Body of pancreas (tissue), 4 donors: Measurements from ENCODE around the gene GIGYF1. TPM values are rescaled to one million over a fixed set of nuclear protein-coding genes. Genes with fewer than 3 reads are reported as not detected.

Experiments used
- ATAC-seq: fragments of 150-250 bp; one replicate; pipeline ENCODE4 v1.9.1; 2016
- DNase-seq, 4 donors: peaks; one replicate each; pipeline ENCODE4 v3.0.0-alpha.2; 2019
- H3K27ac ChIP-seq, 4 donors: fragments of 200-600 bp; sonication (generic); 1 replicate in 3 of 4; 2 replicates in 1 of 4; pipeline versions ENCODE4 v1.5.1 to v1.6.1; 2016 to 2019; ENCODE audit warnings: mild to moderate bottlenecking in 1 of 4, mixed read lengths in 1 of 4, moderate library complexity in 1 of 4
- H3K27me3 ChIP-seq, 2 donors: fragments of 200-600 bp; sonication (generic); one replicate each; pipeline ENCODE4 v1.6.0; 2016; ENCODE audit warnings: mild to moderate bottlenecking in 1 of 2
- H3K36me3 ChIP-seq, 2 donors: fragments of 200-600 bp; sonication (generic); replicated peaks in 1 of 2; 2 replicates each; pipeline ENCODE4 v1.5.1; 2016; ENCODE audit warnings: low read depth in 2 of 2; ENCODE audit not compliant: insufficient read depth in 1 of 2
- H3K4me1 ChIP-seq: fragments of 200-600 bp; sonication (generic); one replicate; pipeline ENCODE4 v1.6.0; 2016
- H3K4me3 ChIP-seq, 2 donors: fragments of 200-600 bp; sonication (generic); 1 replicate in 1 of 2; 2 replicates in 1 of 2; pipeline ENCODE4 v1.5.1; 2016 to 2019
- H3K9me3 ChIP-seq, 3 donors: fragments of 200-600 bp; sonication (generic); 1 replicate in 2 of 3; 2 replicates in 1 of 3; pipeline ENCODE4 v1.5.1; 2016
- CTCF ChIP-seq, 7 experiments: fragments of 450-650 bp in 4 of 7; fragments of 200-600 bp in 3 of 7; sonication (generic) in 3 of 7; IDR thresholded peaks; one replicate each; pipeline ENCODE4 v1.5.1; 2016 to 2019; ENCODE audit warnings: antibody characterized with exemption in 7 of 7
- POLR2A ChIP-seq, 3 donors: fragments of 450-650 bp; IDR thresholded peaks; one replicate each; pipeline ENCODE4 v1.6.1; 2016; ENCODE audit warnings: antibody characterized with exemption in 3 of 3, mild to moderate bottlenecking in 2 of 3
- WGBS, 2 donors: methylation state at CpG; one replicate each; pipeline ENCODE4 v1.1.5; 2017; 5-methylcytosine and 5-hydroxymethylcytosine counted together
- intact Hi-C: fragments of 100-400 bp; cut with DNase I; formaldehyde crosslinking; loops from one replicate; pipeline ENCODE4 v1.15.1; 2023
- total RNA-seq, 2 donors: library from RNA; depleted of rRNA; stranded (reverse); fragments of >200 nt; gene quantifications; one replicate each; pipeline ENCODE4 v1.1.0, GENCODE V29; 2016

GIGYF1 gene
- total RNA-seq, 2 donors from 2014 or later: 25.2 to 49.4 TPM

GRCh38 chr7:100675581-100676350 lies 18.3 kb downstream of the GIGYF1 start:
- DNase-seq (peak; percentile 65 to 84 (median 72)), ATAC-seq (peak; percentile 3)
- Histone ChIP-seq H3K4me1 (peaks cover 14% of the 10 kb centered on the region), H3K27ac (peak overlapping the region; percentile 94 to 98 (median 96)), H3K27me3 (no peaks in the 10 kb centered on the region), H3K4me3 (peak overlapping the region in 1 of 2 donors; percentile 96), H3K36me3 (peaks cover 11 to 20% of the 10 kb centered on the region in 2 donors), H3K9me3 (no peaks in the 10 kb centered on the region)
- 0 to 6% methylated on average over 4 to 49 of the region's 59 CpGs for WGBS, 2 donors
- TF ChIP-seq CTCF (IDR thresholded peaks at IDR 0.05): no peak
- peak in 2 of 3 donors; percentile 18 to 22 for TF ChIP-seq POLR2A (IDR thresholded peaks at IDR 0.05)
- intact Hi-C loops: no loop called here

GRCh38 chr7:100675105-100675451 lies 19.0 kb downstream of the GIGYF1 start:
- peak in 1 of 4 donors; percentile 19 for DNase-seq

GRCh38 chr7:100674411-100675104 lies 19.5 kb downstream of the GIGYF1 start:
- ATAC-seq (peak; percentile 2), DNase-seq (peak in 2 of 4 donors; percentile 46 to 47)
- Histone ChIP-seq H3K4me1 (peaks cover 14% of the 10 kb centered on the region), H3K27me3 (no peaks in the 10 kb centered on the region), H3K27ac (peak overlapping the region; percentile 94 to 98 (median 96)), H3K4me3 (peak overlapping the region; percentile 88 to 96), H3K9me3 (no peaks in the 10 kb centered on the region), H3K36me3 (peaks cover 11 to 20% of the 10 kb centered on the region in 2 donors)
- WGBS, 2 donors: 0 to 1% methylated on average over 29 to 35 of the region's 43 CpGs
- TF ChIP-seq POLR2A (IDR thresholded peaks at IDR 0.05): peak in 2 of 3 donors; percentile 26 to 31
- no peak for TF ChIP-seq CTCF (IDR thresholded peaks at IDR 0.05)
- intact Hi-C loops: no loop called here

More at GRCh38 chr7:100675105-100675451, 19.0 kb downstream of the GIGYF1 start:
- peaks cover 11 to 20% of the 10 kb centered on the region in 2 donors for H3K36me3 ChIP-seq
- intact Hi-C loops: no loop called here
- TF ChIP-seq CTCF (IDR thresholded peaks at IDR 0.05): no peak
- TF ChIP-seq POLR2A (IDR thresholded peaks at IDR 0.05): no peak
- ATAC-seq: peak; percentile 0
- peak overlapping the region in 1 of 2 donors; percentile 96 for H3K4me3 ChIP-seq
- H3K9me3 ChIP-seq: no peaks in the 10 kb centered on the region
- 1% methylated on average over 38 of the region's 46 CpGs; no CpG with 5 or more reads in 1 of the 2 donors for WGBS, 2 donors
- H3K27me3 ChIP-seq: no peaks in the 10 kb centered on the region
- peaks cover 14% of the 10 kb centered on the region for H3K4me1 ChIP-seq
- peak overlapping the region; percentile 94 to 98 (median 96) for H3K27ac ChIP-seq

- peak overlapping the region; percentile 88 to 96 for H3K4me3 ChIP-seq
- TF ChIP-seq POLR2A (IDR thresholded peaks at IDR 0.05) (peak in 2 of 3 donors; percentile 34 to 61), CTCF (IDR thresholded peaks at IDR 0.05) (no peak)
- peaks cover 11 to 15% of the 10 kb centered on the region in 2 donors for H3K36me3 ChIP-seq
- DNase-seq (peak in 3 of 4 donors; percentile 51 to 54 (median 53)), ATAC-seq (peak; percentile 10)
- intact Hi-C loops: no loop called here
- H3K9me3 ChIP-seq: no peaks in the 10 kb centered on the region
- H3K27ac ChIP-seq: peak overlapping the region; percentile 94 to 98 (median 96)
- H3K4me1 ChIP-seq: peaks cover 14% of the 10 kb centered on the region
- H3K27me3 ChIP-seq: no peaks in the 10 kb centered on the region
- 0 to 1% methylated on average over 22 to 33 of the region's 34 CpGs for WGBS, 2 donors
Measured at GRCh38 chr7:100673942-100674410, 20.1 kb downstream of the GIGYF1 start.
